Measurements from ENCODE around the gene CCDC7.
"Not testable (repeated sequence)": the region's sequence is repeated elsewhere in the genome, so short reads cannot be mapped to it uniquely, and the experiment has no call there.

CCDC7 gene

DNA sequence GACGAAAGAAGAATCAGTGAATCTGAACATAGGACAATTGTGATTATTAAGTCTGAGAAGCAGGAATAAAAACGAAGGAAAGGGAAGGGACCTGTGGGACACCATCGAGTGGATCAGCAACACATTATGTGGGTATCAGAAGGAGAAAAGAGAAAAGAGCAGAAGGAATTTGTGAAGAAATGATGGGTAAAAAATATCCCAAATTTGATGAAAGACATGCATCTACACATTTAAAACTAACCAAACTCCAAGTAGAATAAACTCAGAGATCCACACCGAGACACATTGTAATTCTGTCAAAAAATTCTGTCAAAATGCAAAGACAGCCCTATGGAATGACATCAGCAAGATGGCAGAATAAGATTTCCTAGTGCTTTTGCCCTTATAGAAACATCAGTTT, 341.0 kb downstream of the CCDC7 start:
- H3K27me3 ChIP-seq (ENCODE audit: insufficient read depth, low read length): no peaks in the 10 kb centered on the region
- no peaks in the 10 kb centered on the region for H3K36me3 ChIP-seq (ENCODE audit: insufficient read depth, low read length)
- H2AFZ ChIP-seq (ENCODE audit: low read length, unreplicated experiment): no peak overlapping the region
- no peaks in the 10 kb centered on the region for H3K4me1 ChIP-seq (ENCODE audit: control insufficient read depth, insufficient read depth, low read length, unreplicated experiment)
- H3K4me3 ChIP-seq (ENCODE audit: low read depth, low read length): no peak overlapping the region
- no peak overlapping the region for H3K27ac ChIP-seq (ENCODE audit: low read depth, low read length)
- no peaks in the 10 kb centered on the region for H3K79me2 ChIP-seq (ENCODE audit: control insufficient read depth, insufficient read depth, low read length, unreplicated experiment)

DNA sequence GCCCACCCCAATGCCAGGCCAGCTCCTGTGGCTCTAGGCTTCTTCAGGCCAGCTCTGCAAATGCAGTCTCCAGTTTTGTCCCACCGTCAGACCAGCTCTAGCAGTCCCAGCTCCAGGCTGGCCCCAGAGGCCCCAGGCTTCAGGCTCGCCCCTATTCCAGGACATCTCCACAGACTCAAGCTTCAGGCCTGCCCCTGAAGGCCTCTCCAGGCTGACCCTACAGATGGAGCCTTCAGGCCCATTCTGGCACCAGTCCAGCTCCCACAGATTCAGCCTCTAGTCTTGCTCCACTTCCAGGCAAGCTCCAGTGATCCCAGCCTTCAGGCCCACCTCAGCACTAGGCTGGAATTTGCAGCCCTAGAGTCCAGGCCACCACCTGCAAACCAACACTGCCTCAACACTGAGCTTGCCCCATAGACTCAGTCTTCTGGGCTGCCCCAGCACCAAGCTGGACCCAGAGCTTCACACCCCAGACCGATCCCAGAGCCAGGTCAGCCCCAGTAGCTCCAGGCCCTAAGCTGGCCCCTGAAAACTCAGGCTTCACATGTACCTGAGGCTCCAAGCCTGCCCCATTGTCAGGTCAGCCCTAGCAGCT, 341.8 kb downstream of the CCDC7 start:
- no peaks in the 10 kb centered on the region for H3K4me1 ChIP-seq (ENCODE audit: control insufficient read depth, insufficient read depth, low read length, unreplicated experiment)
- no peak overlapping the region for H3K4me3 ChIP-seq (ENCODE audit: low read depth, low read length)
- no peaks in the 10 kb centered on the region for H3K79me2 ChIP-seq (ENCODE audit: control insufficient read depth, insufficient read depth, low read length, unreplicated experiment)
- H2AFZ ChIP-seq (ENCODE audit: low read length, unreplicated experiment): no peak overlapping the region
- no peaks in the 10 kb centered on the region for H3K36me3 ChIP-seq (ENCODE audit: insufficient read depth, low read length)
- H3K27ac ChIP-seq (ENCODE audit: low read depth, low read length): no peak overlapping the region
- H3K27me3 ChIP-seq (ENCODE audit: insufficient read depth, low read length): no peaks in the 10 kb centered on the region

DNA sequence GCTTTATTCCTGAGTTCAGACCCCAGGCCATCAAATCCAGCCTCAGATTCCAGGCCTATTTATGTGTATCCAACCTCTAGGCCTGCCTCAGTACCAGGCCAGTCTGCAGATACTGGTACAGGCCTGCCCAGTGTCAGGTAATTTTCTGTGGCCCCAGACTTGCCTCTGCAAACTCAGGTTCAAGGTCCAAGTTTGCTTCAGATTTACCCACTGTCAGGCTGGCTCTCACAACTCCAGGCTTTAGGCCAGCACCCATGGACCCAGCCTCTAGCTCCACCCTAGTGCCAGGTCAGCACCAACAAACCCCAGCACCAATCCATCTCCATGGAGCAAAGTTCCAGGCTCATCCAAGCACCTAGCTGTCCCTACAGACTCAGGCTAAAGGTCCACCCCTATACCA, 342.4 kb downstream of the CCDC7 start:
- Histone ChIP-seq H3K27me3 (ENCODE audit: insufficient read depth, low read length) (no peaks in the 10 kb centered on the region), H3K79me2 (ENCODE audit: control insufficient read depth, insufficient read depth, low read length, unreplicated experiment) (no peaks in the 10 kb centered on the region), H3K27ac (ENCODE audit: low read depth, low read length) (no peak overlapping the region), H3K4me1 (ENCODE audit: control insufficient read depth, insufficient read depth, low read length, unreplicated experiment) (no peaks in the 10 kb centered on the region), H3K4me3 (ENCODE audit: low read depth, low read length) (no peak overlapping the region), H2AFZ (ENCODE audit: low read length, unreplicated experiment) (no peak overlapping the region), H3K36me3 (ENCODE audit: insufficient read depth, low read length) (no peaks in the 10 kb centered on the region)

DNA sequence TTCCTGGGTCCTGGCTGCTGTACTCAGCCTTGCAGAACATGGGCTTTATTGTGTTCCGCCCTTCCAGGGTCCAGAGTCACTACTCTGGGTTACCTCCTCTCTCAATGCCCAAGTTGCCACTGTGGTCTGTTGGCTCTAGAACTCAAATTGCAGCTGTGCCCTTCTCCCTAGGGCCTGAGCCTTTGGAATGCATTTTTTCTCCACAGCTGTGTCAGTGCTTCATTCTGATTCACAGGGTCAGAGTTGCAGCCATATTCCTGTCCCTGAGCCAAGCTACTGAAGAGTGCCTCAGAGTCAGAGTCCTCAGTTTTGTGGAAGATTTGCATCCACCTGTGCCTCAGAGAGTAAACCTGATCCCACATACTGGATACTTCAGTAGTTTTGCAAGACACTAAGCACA, 344.5 kb downstream of the CCDC7 start:
- Histone ChIP-seq H3K4me1 (ENCODE audit: control insufficient read depth, insufficient read depth, low read length, unreplicated experiment) (no peaks in the 10 kb centered on the region), H3K79me2 (ENCODE audit: control insufficient read depth, insufficient read depth, low read length, unreplicated experiment) (no peaks in the 10 kb centered on the region), H3K27ac (ENCODE audit: low read depth, low read length) (no peak overlapping the region), H3K27me3 (ENCODE audit: insufficient read depth, low read length) (no peaks in the 10 kb centered on the region), H3K4me3 (ENCODE audit: low read depth, low read length) (no peak overlapping the region), H2AFZ (ENCODE audit: low read length, unreplicated experiment) (no peak overlapping the region), H3K36me3 (ENCODE audit: insufficient read depth, low read length) (no peaks in the 10 kb centered on the region)

DNA sequence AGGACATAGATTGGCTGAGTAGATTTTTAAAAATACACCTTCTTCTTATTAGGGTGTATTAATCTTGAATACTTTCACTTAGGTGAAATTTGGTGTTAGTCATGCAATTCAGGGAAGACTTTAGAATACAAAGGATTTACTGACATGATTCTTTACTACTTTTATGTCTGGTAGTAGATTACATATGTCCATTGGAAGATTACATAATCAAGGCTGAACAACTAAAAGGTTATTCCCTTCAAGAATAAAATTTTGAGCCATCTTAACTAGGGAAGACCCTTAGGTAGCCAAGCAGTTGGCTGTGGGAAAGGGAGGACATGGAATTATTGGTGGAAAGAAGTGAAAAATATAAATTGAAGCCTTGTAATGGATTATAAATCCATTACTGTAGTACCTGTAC, 347.1 kb downstream of the CCDC7 start:
- Histone ChIP-seq H3K4me1 (ENCODE audit: control insufficient read depth, insufficient read depth, low read length, unreplicated experiment) (no peaks in the 10 kb centered on the region), H3K27me3 (ENCODE audit: insufficient read depth, low read length) (no peaks in the 10 kb centered on the region), H2AFZ (ENCODE audit: low read length, unreplicated experiment) (no peak overlapping the region), H3K27ac (ENCODE audit: low read depth, low read length) (no peak overlapping the region), H3K4me3 (ENCODE audit: low read depth, low read length) (no peak overlapping the region), H3K79me2 (ENCODE audit: control insufficient read depth, insufficient read depth, low read length, unreplicated experiment) (no peaks in the 10 kb centered on the region), H3K36me3 (ENCODE audit: insufficient read depth, low read length) (no peaks in the 10 kb centered on the region)

DNA sequence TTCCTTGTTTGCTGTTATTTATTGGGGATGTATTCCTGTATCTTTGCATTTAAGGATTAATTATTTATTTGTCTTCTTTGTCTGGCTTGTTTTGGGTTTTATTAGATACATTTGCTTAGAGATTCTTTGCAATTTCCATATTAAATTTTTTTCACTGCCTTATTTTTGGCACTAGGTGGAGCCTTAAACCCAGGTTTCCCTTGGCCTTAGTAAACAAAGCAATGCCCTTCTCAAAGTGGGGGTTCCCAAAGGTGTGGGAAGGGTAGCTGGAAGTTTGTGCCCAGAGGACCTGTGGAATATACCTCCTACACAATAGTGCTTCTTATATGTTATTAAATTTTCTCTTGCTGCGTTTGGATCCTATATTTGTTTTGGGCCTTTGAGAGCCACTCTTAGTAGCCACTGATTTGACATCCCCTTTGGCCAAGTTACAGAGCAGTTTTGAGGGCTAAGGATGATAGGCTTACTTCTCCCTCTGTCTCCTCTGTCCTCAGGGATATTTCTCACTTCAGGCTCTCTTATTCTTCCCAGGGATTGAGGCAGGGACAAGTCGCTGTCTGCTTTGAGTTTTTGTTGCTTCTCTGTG, 349.8 kb downstream of the CCDC7 start:
- Histone ChIP-seq H3K27me3 (ENCODE audit: insufficient read depth, low read length) (no peaks in the 10 kb centered on the region), H3K4me1 (ENCODE audit: control insufficient read depth, insufficient read depth, low read length, unreplicated experiment) (no peaks in the 10 kb centered on the region), H2AFZ (ENCODE audit: low read length, unreplicated experiment) (no peak overlapping the region), H3K4me3 (ENCODE audit: low read depth, low read length) (no peak overlapping the region), H3K27ac (ENCODE audit: low read depth, low read length) (no peak overlapping the region), H3K36me3 (ENCODE audit: insufficient read depth, low read length) (no peaks in the 10 kb centered on the region), H3K79me2 (ENCODE audit: control insufficient read depth, insufficient read depth, low read length, unreplicated experiment) (no peaks in the 10 kb centered on the region)

DNA sequence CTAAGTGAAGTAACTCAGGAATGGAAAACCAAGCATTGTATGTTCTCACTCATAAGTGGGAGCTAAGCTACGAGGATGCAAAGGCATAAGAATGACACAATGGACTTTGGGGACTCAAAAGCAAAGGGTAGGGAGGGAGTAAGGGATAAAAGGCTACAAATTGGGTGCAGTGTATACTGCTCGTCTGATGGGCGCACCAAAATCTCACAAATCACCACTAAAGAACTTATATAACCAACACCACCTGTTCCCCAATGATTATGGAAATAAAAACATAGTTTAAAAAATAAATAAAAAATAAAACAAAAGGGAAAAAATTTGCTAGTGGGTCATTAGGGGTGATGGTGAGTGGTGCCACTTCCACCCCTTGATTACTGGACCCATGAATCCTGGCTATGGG, 351.5 kb downstream of the CCDC7 start:
- H3K79me2 ChIP-seq (ENCODE audit: control insufficient read depth, insufficient read depth, low read length, unreplicated experiment); H3K36me3 ChIP-seq (ENCODE audit: insufficient read depth, low read length); H3K4me3 ChIP-seq (ENCODE audit: low read depth, low read length); H2AFZ ChIP-seq (ENCODE audit: low read length, unreplicated experiment); H3K27ac ChIP-seq (ENCODE audit: low read depth, low read length); H3K27me3 ChIP-seq (ENCODE audit: insufficient read depth, low read length); H3K4me1 ChIP-seq (ENCODE audit: control insufficient read depth, insufficient read depth, low read length, unreplicated experiment): not testable (repeated sequence)

DNA sequence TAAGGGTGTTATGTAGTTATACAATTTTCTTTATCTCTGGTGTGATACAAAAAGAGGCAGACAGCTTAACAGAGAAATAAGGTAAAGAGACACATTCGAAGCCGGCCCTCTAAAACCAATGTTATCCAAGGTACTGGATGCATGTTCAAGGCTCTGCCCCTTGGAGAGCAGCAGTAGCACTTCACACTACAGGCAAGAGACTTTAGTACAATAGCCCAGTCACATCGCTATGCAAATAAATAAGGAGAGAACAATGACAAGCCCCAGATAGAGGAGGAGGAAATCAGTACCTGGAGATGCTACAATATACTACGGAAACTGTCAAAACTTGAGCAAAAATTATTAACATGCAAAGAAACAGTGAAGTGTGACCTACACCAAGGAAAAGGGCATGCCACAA, 401.0 kb downstream of the CCDC7 start:
- no peaks in the 10 kb centered on the region for H3K27me3 ChIP-seq (ENCODE audit: insufficient read depth, low read length)
- H3K4me3 ChIP-seq (ENCODE audit: low read depth, low read length): no peak overlapping the region
- H3K36me3 ChIP-seq (ENCODE audit: insufficient read depth, low read length): no peaks in the 10 kb centered on the region
- no peak overlapping the region for H3K27ac ChIP-seq (ENCODE audit: low read depth, low read length)
- no peaks in the 10 kb centered on the region for H3K79me2 ChIP-seq (ENCODE audit: control insufficient read depth, insufficient read depth, low read length, unreplicated experiment)
- H3K4me1 ChIP-seq (ENCODE audit: control insufficient read depth, insufficient read depth, low read length, unreplicated experiment): no peaks in the 10 kb centered on the region
- no peak overlapping the region for H2AFZ ChIP-seq (ENCODE audit: low read length, unreplicated experiment)

DNA sequence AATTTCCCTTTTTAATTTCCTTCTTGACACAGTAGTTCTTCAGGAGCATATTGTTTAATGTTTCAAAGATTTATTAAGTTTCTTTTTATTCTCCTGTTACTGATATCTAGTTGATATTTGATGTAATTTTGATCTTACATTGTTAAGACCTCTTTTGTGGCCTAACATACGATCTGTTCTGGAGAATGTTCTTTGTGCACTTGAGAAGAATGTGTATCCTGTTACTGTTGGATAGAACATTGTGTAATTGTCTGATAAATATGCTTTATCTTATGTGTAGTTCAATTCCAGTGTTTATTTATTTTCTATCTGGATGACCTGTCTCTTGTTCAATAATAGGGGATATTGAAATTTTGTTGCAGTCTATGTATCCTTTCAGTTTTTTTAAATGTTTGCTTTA, 405.4 kb downstream of the CCDC7 start:
- Histone ChIP-seq H3K36me3 (ENCODE audit: insufficient read depth, low read length) (no peaks in the 10 kb centered on the region), H2AFZ (ENCODE audit: low read length, unreplicated experiment) (no peak overlapping the region), H3K27me3 (ENCODE audit: insufficient read depth, low read length) (no peaks in the 10 kb centered on the region), H3K27ac (ENCODE audit: low read depth, low read length) (no peak overlapping the region), H3K4me1 (ENCODE audit: control insufficient read depth, insufficient read depth, low read length, unreplicated experiment) (no peaks in the 10 kb centered on the region), H3K79me2 (ENCODE audit: control insufficient read depth, insufficient read depth, low read length, unreplicated experiment) (no peaks in the 10 kb centered on the region), H3K4me3 (ENCODE audit: low read depth, low read length) (no peak overlapping the region)

DNA sequence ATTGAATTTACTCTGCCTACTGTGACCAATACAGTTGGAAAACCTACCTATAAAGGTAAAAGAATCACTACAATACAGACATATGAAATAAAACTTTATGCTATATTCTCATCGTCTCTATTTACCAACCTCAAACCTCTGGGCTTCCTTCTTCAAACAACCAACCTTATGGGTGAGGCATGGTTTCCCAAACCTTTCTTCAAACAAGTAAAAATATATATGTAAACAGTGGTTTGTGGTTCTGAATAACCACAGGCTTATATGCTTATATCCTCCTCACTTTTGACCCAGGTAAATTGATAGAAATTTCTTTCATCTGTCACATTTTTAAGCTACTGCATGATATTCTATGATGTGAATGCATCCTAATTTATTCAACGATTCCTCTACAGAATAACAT, 408.5 kb downstream of the CCDC7 start:
- Histone ChIP-seq H3K4me1 (ENCODE audit: control insufficient read depth, insufficient read depth, low read length, unreplicated experiment) (no peaks in the 10 kb centered on the region), H2AFZ (ENCODE audit: low read length, unreplicated experiment) (no peak overlapping the region), H3K79me2 (ENCODE audit: control insufficient read depth, insufficient read depth, low read length, unreplicated experiment) (no peaks in the 10 kb centered on the region), H3K27ac (ENCODE audit: low read depth, low read length) (no peak overlapping the region), H3K36me3 (ENCODE audit: insufficient read depth, low read length) (no peaks in the 10 kb centered on the region), H3K27me3 (ENCODE audit: insufficient read depth, low read length) (no peaks in the 10 kb centered on the region), H3K4me3 (ENCODE audit: low read depth, low read length) (no peak overlapping the region)

DNA sequence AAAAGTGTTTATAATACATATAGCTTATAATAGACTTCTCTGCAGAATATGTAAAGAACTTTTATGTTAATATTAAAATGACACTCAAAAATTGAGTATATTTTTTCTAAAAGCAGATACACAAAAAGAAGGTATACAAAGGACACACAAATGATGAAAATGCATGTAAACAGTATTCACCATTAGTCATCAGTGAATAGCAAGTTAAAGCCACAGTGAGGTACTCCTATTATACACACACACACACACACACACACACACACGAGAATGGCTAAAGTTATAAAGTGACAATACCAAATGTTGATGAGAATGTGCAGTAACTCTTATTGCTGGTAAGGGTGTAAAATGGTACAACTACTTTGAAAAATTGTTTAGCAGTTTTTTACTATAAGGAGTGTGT, 419.2 kb downstream of the CCDC7 start:
- no peaks in the 10 kb centered on the region for H3K4me1 ChIP-seq (ENCODE audit: control insufficient read depth, insufficient read depth, low read length, unreplicated experiment)
- no peak overlapping the region for H3K27ac ChIP-seq (ENCODE audit: low read depth, low read length)
- no peak overlapping the region for H3K4me3 ChIP-seq (ENCODE audit: low read depth, low read length)
- H3K79me2 ChIP-seq (ENCODE audit: control insufficient read depth, insufficient read depth, low read length, unreplicated experiment): no peaks in the 10 kb centered on the region
- no peaks in the 10 kb centered on the region for H3K27me3 ChIP-seq (ENCODE audit: insufficient read depth, low read length)
- no peak overlapping the region for H2AFZ ChIP-seq (ENCODE audit: low read length, unreplicated experiment)
- no peaks in the 10 kb centered on the region for H3K36me3 ChIP-seq (ENCODE audit: insufficient read depth, low read length)
